Kidney epithelial cell (primary cell): ENCODE data around the gene RPA4. TPM values are rescaled to one million over a fixed set of nuclear protein-coding genes. Genes with fewer than 3 reads are reported as not detected.

Experiments used
- DNase-seq: peaks from one replicate; pipeline ENCODE4 v3.0.0-alpha.2; 2010; ENCODE audit warnings: low read depth
- H3K27me3 ChIP-seq: 2 replicates; pipeline ENCODE4 v1.6.0; 2011; ENCODE audit warnings: low read length; ENCODE audit not compliant: control insufficient read depth, insufficient read depth
- H3K36me3 ChIP-seq: 2 replicates; pipeline ENCODE4 v1.5.1; 2011; ENCODE audit warnings: low read length; ENCODE audit not compliant: control insufficient read depth, insufficient read depth
- H3K4me3 ChIP-seq: 2 replicates; pipeline ENCODE4 v1.5.1; 2011; ENCODE audit warnings: low read depth, mild to moderate bottlenecking, control low read depth, low read length
- total RNA-seq: library from RNA; depleted of rRNA; stranded (reverse); fragments of >200 nt; gene quantifications from 2 replicates; pipeline ENCODE4 v1.2.3, GENCODE V29; 2015
- TF ChIP-seq, protein P1 (sequence below): IDR thresholded peaks from 2 replicates; pipeline ENCODE4 v1.5.1; 2011; ENCODE audit warnings: mild to moderate bottlenecking, moderate library complexity, low read length, control low read depth, inconsistent platforms; ENCODE audit not compliant: insufficient read depth, poor library complexity, severe bottlenecking

Gene RPA4
- total RNA-seq, 1 donor from 2014 or later: 0.21 TPM

DNA sequence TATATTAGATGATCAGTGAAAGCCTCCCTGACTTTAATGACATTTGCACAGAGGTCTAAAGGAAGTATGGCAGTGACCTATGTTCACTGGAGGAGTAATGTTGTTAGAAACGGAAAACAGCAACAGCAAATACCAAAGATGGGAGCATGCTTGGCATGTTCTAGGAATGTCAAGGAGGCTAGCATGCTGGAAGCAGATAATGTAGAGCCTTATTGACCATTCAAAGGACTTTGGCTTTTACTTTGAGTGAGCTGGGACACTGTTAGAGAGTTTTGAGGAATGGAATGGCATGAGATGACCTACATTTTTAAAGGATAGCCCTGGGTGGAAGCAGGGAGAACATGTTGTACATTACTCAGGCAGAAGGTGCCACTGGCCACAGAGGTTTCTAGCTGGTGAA lies 6.0 kb downstream of the RPA4 start:
- DNase-seq: no peak
- Histone ChIP-seq H3K27me3 (no peaks in the 10 kb centered on the region), H3K36me3 (no peaks in the 10 kb centered on the region), H3K4me3 (no peak overlapping the region)
- TF ChIP-seq, protein P1, sequence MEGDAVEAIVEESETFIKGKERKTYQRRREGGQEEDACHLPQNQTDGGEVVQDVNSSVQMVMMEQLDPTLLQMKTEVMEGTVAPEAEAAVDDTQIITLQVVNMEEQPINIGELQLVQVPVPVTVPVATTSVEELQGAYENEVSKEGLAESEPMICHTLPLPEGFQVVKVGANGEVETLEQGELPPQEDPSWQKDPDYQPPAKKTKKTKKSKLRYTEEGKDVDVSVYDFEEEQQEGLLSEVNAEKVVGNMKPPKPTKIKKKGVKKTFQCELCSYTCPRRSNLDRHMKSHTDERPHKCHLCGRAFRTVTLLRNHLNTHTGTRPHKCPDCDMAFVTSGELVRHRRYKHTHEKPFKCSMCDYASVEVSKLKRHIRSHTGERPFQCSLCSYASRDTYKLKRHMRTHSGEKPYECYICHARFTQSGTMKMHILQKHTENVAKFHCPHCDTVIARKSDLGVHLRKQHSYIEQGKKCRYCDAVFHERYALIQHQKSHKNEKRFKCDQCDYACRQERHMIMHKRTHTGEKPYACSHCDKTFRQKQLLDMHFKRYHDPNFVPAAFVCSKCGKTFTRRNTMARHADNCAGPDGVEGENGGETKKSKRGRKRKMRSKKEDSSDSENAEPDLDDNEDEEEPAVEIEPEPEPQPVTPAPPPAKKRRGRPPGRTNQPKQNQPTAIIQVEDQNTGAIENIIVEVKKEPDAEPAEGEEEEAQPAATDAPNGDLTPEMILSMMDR: no peak

GRCh38 chrX:96906741-96907140 lies 23.0 kb downstream of the RPA4 start:
- TF ChIP-seq, protein P1: no peak
- H3K36me3 ChIP-seq: no peaks in the 10 kb centered on the region
- no peak for DNase-seq
- no peaks in the 10 kb centered on the region for H3K27me3 ChIP-seq
- H3K4me3 ChIP-seq: no peak overlapping the region

DNA sequence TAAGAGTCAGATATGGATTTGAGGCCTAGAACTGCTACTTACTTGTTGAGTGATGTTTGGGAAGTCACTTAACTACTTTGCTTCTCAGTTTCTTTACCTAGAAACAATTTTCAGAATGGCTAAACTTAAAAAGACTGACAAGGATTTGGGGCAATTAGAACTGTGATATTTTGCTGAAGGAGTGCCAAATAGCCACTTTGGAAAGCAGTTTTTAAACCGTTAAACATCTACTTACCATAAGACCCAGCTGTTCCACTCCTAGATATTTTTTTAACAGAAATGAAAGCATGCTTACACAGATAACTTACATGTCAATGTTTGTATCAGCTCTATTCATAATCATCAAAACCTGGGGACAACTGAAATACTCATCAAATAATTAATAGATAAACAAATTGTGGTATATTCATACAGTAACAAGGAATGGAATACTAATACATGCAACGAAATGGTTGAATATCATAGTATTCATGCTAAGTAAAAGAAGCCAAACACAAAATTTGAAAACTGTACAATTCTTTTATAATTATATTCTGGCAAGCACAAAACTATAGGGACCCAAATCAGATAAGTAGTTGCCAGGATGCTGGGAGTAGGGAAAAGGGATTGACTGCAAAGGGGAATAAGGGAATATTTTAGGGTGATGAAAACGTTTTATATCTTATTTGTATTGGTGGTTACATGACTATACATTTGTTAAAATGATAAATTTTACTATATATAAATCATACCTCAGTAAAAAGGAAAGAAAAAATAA lies 24.0 kb downstream of the RPA4 start:
- no peak overlapping the region for H3K4me3 ChIP-seq

GRCh38 chrX:96909291-96909690 lies 25.6 kb downstream of the RPA4 start:
- TF ChIP-seq, protein P1: no peak
- no peak for DNase-seq
- H3K4me3 ChIP-seq: no peak overlapping the region
- no peaks in the 10 kb centered on the region for H3K36me3 ChIP-seq
- H3K27me3 ChIP-seq: no peaks in the 10 kb centered on the region

More for the DNA sequence above, 24.0 kb downstream of the RPA4 start:
- TF ChIP-seq, protein P1: no peak
- H3K36me3 ChIP-seq: no peaks in the 10 kb centered on the region
- no peaks in the 10 kb centered on the region for H3K27me3 ChIP-seq
- no peak for DNase-seq

DNA sequence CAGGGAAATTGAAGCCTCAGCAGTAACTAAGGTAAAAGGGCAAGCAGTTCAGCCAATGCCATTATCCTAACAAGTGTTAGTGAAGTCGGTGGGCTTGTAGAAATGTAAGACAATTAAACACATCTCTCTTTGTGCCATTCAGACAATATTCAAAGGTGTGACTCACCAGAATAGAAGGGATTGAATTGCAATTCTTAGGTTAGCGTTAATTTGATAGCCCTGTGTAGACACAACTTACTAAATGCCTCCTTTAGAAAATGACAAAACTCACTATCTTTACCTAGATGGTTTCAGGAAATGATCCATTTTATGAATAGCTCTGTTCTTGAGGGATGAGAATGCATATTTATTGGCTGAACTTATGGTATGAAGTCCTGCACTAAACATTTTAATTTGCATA lies 35.2 kb downstream of the RPA4 start:
- H3K36me3 ChIP-seq: no peaks in the 10 kb centered on the region
- no peak overlapping the region for H3K4me3 ChIP-seq
- TF ChIP-seq, protein P1: no peak
- H3K27me3 ChIP-seq: no peaks in the 10 kb centered on the region
- no peak for DNase-seq

GRCh38 chrX:96919672-96920071 lies 36.0 kb downstream of the RPA4 start:
- Histone ChIP-seq H3K27me3 (no peaks in the 10 kb centered on the region), H3K4me3 (no peak overlapping the region), H3K36me3 (no peaks in the 10 kb centered on the region)
- TF ChIP-seq, protein P1: no peak
- DNase-seq: no peak
